B cell (primary cell): ENCODE data around the gene FAM118B. TPM values are rescaled to one million over a fixed set of nuclear protein-coding genes. Genes with fewer than 3 reads are reported as not detected.

Source experiments
- ATAC-seq: fragments of 200-7000 bp; cut with Tn5 transposase; one replicate; pipeline ENCODE4 v1.10.0; 2021; ENCODE audit warnings: low read depth, mild to moderate bottlenecking, moderate number of reproducible peaks, moderate library complexity
- CTCF ChIA-PET: fragments of 350-600 bp; sonication (Branson Sonifier 250); formaldehyde crosslinking; loops from one replicate; lab custom pipeline; 2021; ENCODE audit warnings: antibody characterized with exemption, inconsistent platforms; lab: Charles Lee
- POLR2A ChIA-PET: fragments of 350-600 bp; sonication (Branson Sonifier 250); formaldehyde crosslinking; loops from one replicate; lab custom pipeline; 2021; ENCODE audit warnings: antibody characterized with exemption; lab: Charles Lee
- DNase-seq: peaks from one replicate; pipeline ENCODE4 v3.0.0; 2013
- H2AFZ ChIP-seq: 2 replicates; pipeline ENCODE4 v1.6.1; 2012; ENCODE audit warnings: mild to moderate bottlenecking, low read depth, low read length; ENCODE audit not compliant: insufficient read depth, poor library complexity, severe bottlenecking
- H3K27ac ChIP-seq, 2 donors: 1 replicate in 1 of 2; 2 replicates in 1 of 2; pipeline ENCODE4 v1.5.1; 2012 to 2013; ENCODE audit warnings: low read length in 2 of 2, mild to moderate bottlenecking in 2 of 2, moderate library complexity in 1 of 2
- H3K27me3 ChIP-seq, 4 experiments: fragments of 200-600 bp in 1 of 4; sonication (generic) in 1 of 4; replicated peaks in 1 of 4; 1 replicate in 2 of 4; 2 replicates in 2 of 4; pipeline versions ENCODE4 v1.6.1 to v1.7.0; 2013 to 2016; ENCODE audit warnings: low read length in 3 of 4, mild to moderate bottlenecking in 2 of 4, mixed read lengths in 1 of 4, moderate library complexity in 1 of 4; ENCODE audit not compliant: insufficient read depth in 4 of 4, control insufficient read depth in 3 of 4; ENCODE audit errors: control extremely low read depth in 1 of 4
- H3K36me3 ChIP-seq, 2 experiments: replicated peaks in 1 of 2; 1 replicate in 1 of 2; 2 replicates in 1 of 2; pipeline versions ENCODE4 v1.6.1 to v1.7.1; 2013; ENCODE audit warnings: low read length in 1 of 2; ENCODE audit not compliant: insufficient read depth in 2 of 2, control insufficient read depth in 1 of 2; ENCODE audit errors: control extremely low read depth in 1 of 2, extremely low read depth in 1 of 2
- H3K4me1 ChIP-seq, 2 donors: fragments of 200-600 bp in 1 of 2; sonication (generic) in 1 of 2; 1 replicate in 1 of 2; 2 replicates in 1 of 2; pipeline versions ENCODE4 v1.5.1 to v1.6.1; 2013 to 2017; ENCODE audit warnings: low read length in 2 of 2; ENCODE audit not compliant: control insufficient read depth in 2 of 2, insufficient read depth in 2 of 2
- H3K4me2 ChIP-seq: replicated peaks from 2 replicates; pipeline ENCODE3; 2012; ENCODE audit warnings: mild to moderate bottlenecking, low read depth, low read length; ENCODE audit not compliant: poor library complexity, severe bottlenecking
- H3K4me3 ChIP-seq, 5 experiments: fragments of 200-600 bp in 1 of 5; sonication (generic) in 1 of 5; 1 replicate in 3 of 5; 2 replicates in 2 of 5; pipeline versions ENCODE4 v1.5.1 to v1.7.0; 2011 to 2016; ENCODE audit warnings: low read length in 4 of 5, mild to moderate bottlenecking in 4 of 5, low read depth in 2 of 5, control low read depth in 1 of 5, moderate library complexity in 1 of 5; ENCODE audit not compliant: insufficient read depth in 1 of 5; ENCODE audit errors: control extremely low read depth in 1 of 5, extremely low read depth in 1 of 5
- H3K79me2 ChIP-seq: fragments of 200-600 bp; sonication (generic); one replicate; pipeline ENCODE4 v1.6.0; 2016; ENCODE audit warnings: low read length; ENCODE audit not compliant: control insufficient read depth, insufficient read depth
- H3K9ac ChIP-seq: fragments of 200-600 bp; sonication (generic); 2 replicates; pipeline ENCODE4 v1.6.1; 2017; ENCODE audit warnings: mild to moderate bottlenecking, low read length, moderate library complexity
- H3K9me3 ChIP-seq, 3 donors: one replicate each; pipeline versions ENCODE4 v1.6.1 to v1.7.1; 2013; ENCODE audit warnings: low read length in 2 of 3; ENCODE audit not compliant: control insufficient read depth in 2 of 3, insufficient read depth in 1 of 3; ENCODE audit errors: control extremely low read depth in 1 of 3
- H4K20me1 ChIP-seq: 2 replicates; pipeline ENCODE4 v1.6.0; 2012; ENCODE audit warnings: mild to moderate bottlenecking, low read length; ENCODE audit not compliant: insufficient read depth, control insufficient read depth, poor library complexity, severe bottlenecking
- H3K27ac Mint-ChIP-seq: one replicate; pipeline ENCODE4 v1.8.0; 2021; ENCODE audit warnings: mixed read lengths
- H3K27me3 Mint-ChIP-seq: one replicate; pipeline ENCODE4 v1.8.0; 2021; ENCODE audit warnings: mixed read lengths
- H3K4me1 Mint-ChIP-seq: one replicate; pipeline ENCODE4 v1.8.0; 2021; ENCODE audit warnings: mixed read lengths
- H3K4me3 Mint-ChIP-seq: one replicate; pipeline ENCODE4 v1.8.0; 2021; ENCODE audit warnings: mixed read lengths
- H3K9me3 Mint-ChIP-seq: one replicate; pipeline ENCODE4 v1.8.0; 2022; ENCODE audit warnings: mixed read lengths; ENCODE audit not compliant: insufficient read depth
- EZH2 ChIP-seq: IDR thresholded peaks from 2 replicates; pipeline ENCODE4 v1.6.1; 2012; ENCODE audit warnings: borderline replicate concordance, low read depth, mild to moderate bottlenecking, moderate library complexity, low read length; ENCODE audit not compliant: insufficient read depth, poor library complexity, severe bottlenecking
- WGBS: methylation state at CpG from one replicate; pipeline ENCODE4 v1.1.5; 2013; ENCODE audit warnings: missing lambda C conversion rate; ENCODE audit not compliant: insufficient coverage; 5-methylcytosine and 5-hydroxymethylcytosine counted together
- intact Hi-C: fragments of 100-400 bp; cut with micrococcal nuclease; formaldehyde crosslinking; loops from one replicate; pipeline ENCODE4 v1.10.0; 2022
- polyA plus RNA-seq: library from polyadenylated mRNA; depleted of rRNA; stranded (reverse); fragments of >200 nt; gene quantifications from 2 replicates; pipeline ENCODE4 v1.2.3, GENCODE V29; 2012
- total RNA-seq, 2 donors: library from RNA; stranded (reverse); fragments of 120-200 nt in 1 of 2; gene quantifications; 1 replicate in 1 of 2; 2 replicates in 1 of 2; pipeline versions ENCODE4 v1.2.3 to v1.2.4, GENCODE V29; 2013 to 2022
- TF ChIP-seq, protein P1 (sequence below): fragments of 200-600 bp; IDR thresholded peaks from one replicate; pipeline ENCODE4 v1.8.0; 2022; ENCODE audit warnings: antibody characterized with exemption, mild to moderate bottlenecking

Gene FAM118B
- total and polyA plus RNA-seq, 2 donors (not counting 1 experiment from before 2014, with no cell fraction given): 7.3 to 14.1 TPM

DNA sequence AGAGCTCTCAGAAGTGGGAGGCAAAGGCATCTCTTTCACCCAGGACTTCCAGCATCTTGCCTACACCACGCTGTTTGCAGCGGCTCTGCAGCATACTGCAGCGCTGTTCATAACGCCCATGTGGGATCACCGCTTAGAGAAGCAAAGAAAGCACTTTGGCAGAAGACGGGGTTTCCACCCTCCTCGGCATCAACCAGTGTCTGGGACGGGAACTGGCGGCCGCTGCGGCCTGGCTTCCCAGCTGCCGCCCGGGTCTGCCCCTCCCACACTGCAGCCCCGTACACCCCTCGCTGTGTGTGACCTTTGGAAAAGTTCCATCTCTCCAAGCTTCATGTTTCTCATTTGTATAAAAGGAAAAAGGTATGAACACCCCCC is 70.8 kb downstream of the FAM118B start:
- peaks cover 17 to 31% of the 10 kb centered on the region in 2 donors for H3K4me1 ChIP-seq
- POLR2A ChIA-PET: interaction anchor here (0.7 to 1.8 kb wide), 4 partner anchors 9 to 660 kb away, joined by 3 to 9 read pairs (median 4); partner anchors contain the start of genes DCPS, FOXRED1 and SRPRA
- no peaks in the 10 kb centered on the region for H3K9me3 ChIP-seq
- H3K27me3 Mint-ChIP-seq: no peaks in the 10 kb centered on the region
- H3K27me3 ChIP-seq: no peaks in the 10 kb centered on the region
- intact Hi-C loops: no loop called here
- H3K9me3 Mint-ChIP-seq: no peaks in the 10 kb centered on the region
- H3K4me2 ChIP-seq: peak overlapping the region; percentile 97
- peak overlapping the region; percentile 100 for H3K4me3 Mint-ChIP-seq
- H4K20me1 ChIP-seq: no peaks in the 10 kb centered on the region
- peak overlapping the region; percentile 69 to 86 for H3K27ac ChIP-seq
- peak; percentile 15 for ATAC-seq
- no peak for TF ChIP-seq EZH2
- TF ChIP-seq, protein P1, sequence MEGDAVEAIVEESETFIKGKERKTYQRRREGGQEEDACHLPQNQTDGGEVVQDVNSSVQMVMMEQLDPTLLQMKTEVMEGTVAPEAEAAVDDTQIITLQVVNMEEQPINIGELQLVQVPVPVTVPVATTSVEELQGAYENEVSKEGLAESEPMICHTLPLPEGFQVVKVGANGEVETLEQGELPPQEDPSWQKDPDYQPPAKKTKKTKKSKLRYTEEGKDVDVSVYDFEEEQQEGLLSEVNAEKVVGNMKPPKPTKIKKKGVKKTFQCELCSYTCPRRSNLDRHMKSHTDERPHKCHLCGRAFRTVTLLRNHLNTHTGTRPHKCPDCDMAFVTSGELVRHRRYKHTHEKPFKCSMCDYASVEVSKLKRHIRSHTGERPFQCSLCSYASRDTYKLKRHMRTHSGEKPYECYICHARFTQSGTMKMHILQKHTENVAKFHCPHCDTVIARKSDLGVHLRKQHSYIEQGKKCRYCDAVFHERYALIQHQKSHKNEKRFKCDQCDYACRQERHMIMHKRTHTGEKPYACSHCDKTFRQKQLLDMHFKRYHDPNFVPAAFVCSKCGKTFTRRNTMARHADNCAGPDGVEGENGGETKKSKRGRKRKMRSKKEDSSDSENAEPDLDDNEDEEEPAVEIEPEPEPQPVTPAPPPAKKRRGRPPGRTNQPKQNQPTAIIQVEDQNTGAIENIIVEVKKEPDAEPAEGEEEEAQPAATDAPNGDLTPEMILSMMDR: no peak
- CTCF ChIA-PET: interaction anchor here (1.1 kb wide), 1 partner anchor 28 kb away, joined by 5 read pairs; no protein-coding TSS in a partner anchor
- peak overlapping the region; percentile 84 for H3K9ac ChIP-seq
- peaks cover 0 to under 1% of the 10 kb centered on the region in 2 experiments for H3K36me3 ChIP-seq
- H3K79me2 ChIP-seq: peaks cover 24% of the 10 kb centered on the region
- WGBS: 4% methylated on average over 14 of the region's 15 CpGs
- peak overlapping the region; percentile 53 to 87 (median 73) for H3K4me3 ChIP-seq
- DNase-seq: peak; percentile 49
- peaks cover 44% of the 10 kb centered on the region for H3K4me1 Mint-ChIP-seq
- H2AFZ ChIP-seq: peak overlapping the region; percentile 94
- peak overlapping the region; percentile 95 for H3K27ac Mint-ChIP-seq
